Upper lobe of left lung (tissue), 4 donors: ENCODE measurements around the gene XPNPEP1.

Source experiments
- CTCF ChIP-seq, 6 experiments: fragments of 450-650 bp in 4 of 6; fragments of 200-600 bp in 2 of 6; sonication (generic) in 2 of 6; IDR thresholded peaks; one replicate each; pipeline ENCODE4 v1.5.1; 2016 to 2019; ENCODE audit warnings: antibody characterized with exemption in 6 of 6
- POLR2A ChIP-seq, 4 donors: fragments of 450-650 bp; IDR thresholded peaks; one replicate each; pipeline ENCODE4 v1.5.1; 2016 to 2017; ENCODE audit warnings: antibody characterized with exemption in 4 of 4, mild to moderate bottlenecking in 2 of 4

GRCh38 chr10:109904397-109904796 is 18.9 kb downstream of the XPNPEP1 start:
- TF ChIP-seq CTCF (IDR thresholded peaks at IDR 0.05) (no peak), POLR2A (IDR thresholded peaks at IDR 0.05) (no peak)
